ENCODE measurements around the gene COL15A1. TPM values are rescaled to one million over a fixed set of nuclear protein-coding genes. Genes with fewer than 3 reads are reported as not detected.
A peak's percentile ranks its signal among the peaks of the same experiment; 100 is the strongest.
"Not testable (repeated sequence)": the region's sequence is repeated elsewhere in the genome, so short reads cannot be mapped to it uniquely, and the experiment has no call there.

COL15A1 gene
- total RNA-seq, 1 donor from 2014 or later = 15.0 TPM

- DNase-seq (ENCODE audit: extremely low spot score in 2 of 2) = no peak
- H3K4me1 ChIP-seq = no peaks in the 10 kb centered on the region
- H3K9me3 ChIP-seq = no peaks in the 10 kb centered on the region
- no peak overlapping the region for H3K27ac ChIP-seq
- intact Hi-C loops (cut with DNase I) = no loop called here
- H3K27me3 ChIP-seq = no peaks in the 10 kb centered on the region
- no peaks in the 10 kb centered on the region for H3K36me3 ChIP-seq
- TF ChIP-seq POLR2AphosphoS5 (IDR thresholded peaks at IDR 0.05; ENCODE audit: insufficient read depth in 1 of 2, low read depth in 1 of 2) (no peak), POLR2A (IDR thresholded peaks at IDR 0.05) (no peak)
- TF ChIP-seq, protein P1, sequence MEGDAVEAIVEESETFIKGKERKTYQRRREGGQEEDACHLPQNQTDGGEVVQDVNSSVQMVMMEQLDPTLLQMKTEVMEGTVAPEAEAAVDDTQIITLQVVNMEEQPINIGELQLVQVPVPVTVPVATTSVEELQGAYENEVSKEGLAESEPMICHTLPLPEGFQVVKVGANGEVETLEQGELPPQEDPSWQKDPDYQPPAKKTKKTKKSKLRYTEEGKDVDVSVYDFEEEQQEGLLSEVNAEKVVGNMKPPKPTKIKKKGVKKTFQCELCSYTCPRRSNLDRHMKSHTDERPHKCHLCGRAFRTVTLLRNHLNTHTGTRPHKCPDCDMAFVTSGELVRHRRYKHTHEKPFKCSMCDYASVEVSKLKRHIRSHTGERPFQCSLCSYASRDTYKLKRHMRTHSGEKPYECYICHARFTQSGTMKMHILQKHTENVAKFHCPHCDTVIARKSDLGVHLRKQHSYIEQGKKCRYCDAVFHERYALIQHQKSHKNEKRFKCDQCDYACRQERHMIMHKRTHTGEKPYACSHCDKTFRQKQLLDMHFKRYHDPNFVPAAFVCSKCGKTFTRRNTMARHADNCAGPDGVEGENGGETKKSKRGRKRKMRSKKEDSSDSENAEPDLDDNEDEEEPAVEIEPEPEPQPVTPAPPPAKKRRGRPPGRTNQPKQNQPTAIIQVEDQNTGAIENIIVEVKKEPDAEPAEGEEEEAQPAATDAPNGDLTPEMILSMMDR (IDR thresholded peaks at IDR 0.05) = no peak
- H3K4me3 ChIP-seq = no peak overlapping the region
These were observed 152.7 kb downstream of the COL15A1 start for GRCh38 chr9:99096409-99096808.

GRCh38 chr9:99099806-99100585, 156.3 kb downstream of the COL15A1 start:
- H3K27me3 ChIP-seq; H3K27ac ChIP-seq; H3K36me3 ChIP-seq; DNase-seq (ENCODE audit: extremely low spot score in 2 of 2); H3K4me3 ChIP-seq; H3K9me3 ChIP-seq; intact Hi-C loops (cut with DNase I): not testable (repeated sequence)
- H3K4me1 ChIP-seq = peaks cover 13% of the 10 kb centered on the region

GRCh38 chr9:99101271-99101670, 157.6 kb downstream of the COL15A1 start:
- H3K36me3 ChIP-seq = no peaks in the 10 kb centered on the region
- DNase-seq (ENCODE audit: extremely low spot score in 2 of 2) = no peak
- no peaks in the 10 kb centered on the region for H3K27me3 ChIP-seq
- no peak for TF ChIP-seq POLR2AphosphoS5 (IDR thresholded peaks at IDR 0.05; ENCODE audit: insufficient read depth in 1 of 2, low read depth in 1 of 2)
- no peak for TF ChIP-seq POLR2A (IDR thresholded peaks at IDR 0.05)
- TF ChIP-seq, protein P1 (IDR thresholded peaks at IDR 0.05) = no peak
- H3K27ac ChIP-seq = no peak overlapping the region
- peaks cover 20% of the 10 kb centered on the region for H3K4me1 ChIP-seq
- no peaks in the 10 kb centered on the region for H3K9me3 ChIP-seq
- no peak overlapping the region for H3K4me3 ChIP-seq
- intact Hi-C loops (cut with DNase I) = no loop called here

- H3K27me3 ChIP-seq = no peaks in the 10 kb centered on the region
- TF ChIP-seq POLR2A (IDR thresholded peaks at IDR 0.05) (no peak), POLR2AphosphoS5 (IDR thresholded peaks at IDR 0.05; ENCODE audit: insufficient read depth in 1 of 2, low read depth in 1 of 2) (no peak)
- TF ChIP-seq, protein P1 (IDR thresholded peaks at IDR 0.05) = no peak
- DNase-seq (ENCODE audit: extremely low spot score in 2 of 2) = no peak
- no peak overlapping the region for H3K4me3 ChIP-seq
- no peaks in the 10 kb centered on the region for H3K9me3 ChIP-seq
- H3K4me1 ChIP-seq = peaks cover 25% of the 10 kb centered on the region
- H3K36me3 ChIP-seq = no peaks in the 10 kb centered on the region
- intact Hi-C loops (cut with DNase I) = no loop called here
- no peak overlapping the region for H3K27ac ChIP-seq
These were observed 158.1 kb downstream of the COL15A1 start for GRCh38 chr9:99101812-99102211.

- intact Hi-C loops (cut with DNase I) = no loop called here
- peak overlapping the region; percentile 87 for H3K27ac ChIP-seq
- no peaks in the 10 kb centered on the region for H3K27me3 ChIP-seq
- TF ChIP-seq POLR2A (IDR thresholded peaks at IDR 0.05) = no peak
- TF ChIP-seq, protein P1 (IDR thresholded peaks at IDR 0.05) = no peak
- no peak for TF ChIP-seq POLR2AphosphoS5 (IDR thresholded peaks at IDR 0.05; ENCODE audit: insufficient read depth in 1 of 2, low read depth in 1 of 2)
- H3K4me3 ChIP-seq = peak overlapping the region in 1 of 2 donors; percentile 92
- DNase-seq (ENCODE audit: extremely low spot score in 2 of 2) = no peak
- no peaks in the 10 kb centered on the region for H3K36me3 ChIP-seq
- peaks cover 40% of the 10 kb centered on the region for H3K4me1 ChIP-seq
- H3K9me3 ChIP-seq = no peaks in the 10 kb centered on the region
These were observed 159.6 kb downstream of the COL15A1 start for GRCh38 chr9:99103054-99103895.
